PC-9 (cell line): ENCODE data around the gene MYO7B.

Source experiments
- EZH2 ChIP-seq: fragments of 200-600 bp; sonication (generic); IDR thresholded peaks from 2 replicates; pipeline ENCODE4 v1.8.0; 2017; ENCODE audit warnings: antibody characterized with exemption, low read depth
- TF ChIP-seq, protein P1 (sequence below): fragments of 200-600 bp; sonication (generic); conservative IDR thresholded peaks from 2 replicates; pipeline ENCODE4 v1.6.1; 2017; ENCODE audit warnings: mixed run types, antibody characterized with exemption, mild to moderate bottlenecking, moderate library complexity

DNA sequence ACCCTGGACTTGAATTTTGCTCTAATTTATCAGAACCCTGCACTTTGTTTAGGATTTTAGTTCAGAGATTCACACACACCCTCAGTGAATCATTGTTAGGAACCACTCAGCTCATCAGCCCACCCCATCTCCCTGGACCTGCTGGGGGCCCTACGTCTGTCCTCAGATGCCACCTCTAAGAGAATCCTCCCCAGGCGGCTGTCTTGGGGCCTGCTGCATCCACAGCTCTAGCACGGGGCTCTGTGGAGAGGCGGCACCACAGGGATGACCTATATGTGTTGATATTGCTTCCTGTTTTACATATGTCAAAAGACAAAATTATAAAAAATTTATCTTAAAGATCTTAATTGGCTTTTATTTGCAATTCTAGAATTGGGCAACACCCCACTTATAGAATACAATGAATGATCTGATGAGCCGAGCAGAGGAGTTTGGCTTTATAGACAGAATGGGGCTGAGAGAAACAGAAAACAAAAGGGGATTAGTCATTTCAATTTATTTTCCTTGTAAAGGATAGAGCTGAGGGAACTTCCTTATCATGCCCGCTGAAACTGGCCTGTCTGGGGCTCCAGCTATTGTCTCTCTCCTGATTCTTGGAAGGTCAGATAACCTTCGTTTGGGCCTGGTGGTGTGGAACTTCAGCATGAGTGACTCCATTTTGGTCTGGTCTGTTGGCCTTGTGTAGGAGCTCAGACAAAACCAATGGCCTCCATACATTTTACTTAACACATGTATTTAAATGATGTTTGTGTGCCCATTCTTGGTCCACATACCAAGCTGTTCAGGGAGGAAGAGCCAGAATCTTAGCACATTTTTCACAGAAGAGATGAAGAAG, 1.4 kb downstream of the MYO7B start:
- TF ChIP-seq, protein P1, sequence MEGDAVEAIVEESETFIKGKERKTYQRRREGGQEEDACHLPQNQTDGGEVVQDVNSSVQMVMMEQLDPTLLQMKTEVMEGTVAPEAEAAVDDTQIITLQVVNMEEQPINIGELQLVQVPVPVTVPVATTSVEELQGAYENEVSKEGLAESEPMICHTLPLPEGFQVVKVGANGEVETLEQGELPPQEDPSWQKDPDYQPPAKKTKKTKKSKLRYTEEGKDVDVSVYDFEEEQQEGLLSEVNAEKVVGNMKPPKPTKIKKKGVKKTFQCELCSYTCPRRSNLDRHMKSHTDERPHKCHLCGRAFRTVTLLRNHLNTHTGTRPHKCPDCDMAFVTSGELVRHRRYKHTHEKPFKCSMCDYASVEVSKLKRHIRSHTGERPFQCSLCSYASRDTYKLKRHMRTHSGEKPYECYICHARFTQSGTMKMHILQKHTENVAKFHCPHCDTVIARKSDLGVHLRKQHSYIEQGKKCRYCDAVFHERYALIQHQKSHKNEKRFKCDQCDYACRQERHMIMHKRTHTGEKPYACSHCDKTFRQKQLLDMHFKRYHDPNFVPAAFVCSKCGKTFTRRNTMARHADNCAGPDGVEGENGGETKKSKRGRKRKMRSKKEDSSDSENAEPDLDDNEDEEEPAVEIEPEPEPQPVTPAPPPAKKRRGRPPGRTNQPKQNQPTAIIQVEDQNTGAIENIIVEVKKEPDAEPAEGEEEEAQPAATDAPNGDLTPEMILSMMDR: no peak
- no peak for TF ChIP-seq EZH2
